HepG2 (cell line): ENCODE measurements around the gene NDUFAF8. TPM values are rescaled to one million over a fixed set of nuclear protein-coding genes. Genes with fewer than 3 reads are reported as not detected.

Experiments
- CEBPB ChIP-seq: IDR thresholded peaks from 2 replicates; pipeline ENCODE4 v1.6.1; 2011; ENCODE audit warnings: low read depth, low read length, improper control_type of control experiment, borderline replicate concordance
- MEF2D ChIP-seq: sonication (generic); formaldehyde crosslinking; IDR thresholded peaks from 2 replicates; pipeline ENCODE4 v1.5.1; 2020; ENCODE audit warnings: mild to moderate bottlenecking, missing genetic modification reagents
- MXD4 ChIP-seq: IDR thresholded peaks from 2 replicates; pipeline ENCODE4 v1.6.1; 2016; ENCODE audit warnings: mild to moderate bottlenecking, missing biosample characterization, missing genetic modification reagents
- RNF2 ChIP-seq: fragments of 450-650 bp; conservative IDR thresholded peaks from 2 replicates; pipeline ENCODE4 v1.6.1; 2016; ENCODE audit warnings: low read depth
- SOX5 ChIP-seq: IDR thresholded peaks from 2 replicates; pipeline ENCODE4 v1.6.1; 2016; ENCODE audit warnings: borderline replicate concordance
- TBP ChIP-seq: sonication (generic); formaldehyde crosslinking; IDR thresholded peaks from 2 replicates; pipeline ENCODE4 v1.5.0; 2020; ENCODE audit warnings: missing genetic modification reagents
- ZNF225 ChIP-seq: sonication (generic); formaldehyde crosslinking; IDR thresholded peaks from 2 replicates; pipeline ENCODE4 v1.4.0; 2020; ENCODE audit warnings: mild to moderate bottlenecking, missing genetic modification reagents
- ZNF552 ChIP-seq: sonication (generic); formaldehyde crosslinking; IDR thresholded peaks from 2 replicates; pipeline ENCODE4 v1.9.0; 2022; ENCODE audit warnings: missing genetic modification reagents, mild to moderate bottlenecking, borderline replicate concordance
- ZNF775 ChIP-seq: sonication (generic); formaldehyde crosslinking; IDR thresholded peaks from 2 replicates; pipeline ENCODE4 v1.4.0; 2020; ENCODE audit warnings: missing genetic modification reagents, mild to moderate bottlenecking, moderate library complexity, borderline replicate concordance
- polyA plus RNA-seq, 8 experiments: library from polyadenylated mRNA; depleted of rRNA in 3 of 8; stranded (reverse) in 7 of 8; unstranded in 1 of 8; fragments of >200 nt; fragmentation: Illumina TruSeq in 4 of 8; extraction: Trizol in 4 of 8; gene quantifications; 2 replicates each; pipeline versions ENCODE4 v1.2.1 to v1.2.3, GENCODE V29; 2011 to 2016; ENCODE audit warnings: low read depth in 4 of 8, missing spikeins in 1 of 8, mixed read lengths in 1 of 8; ENCODE audit not compliant: insufficient read depth in 1 of 8
- total RNA-seq, 5 experiments: library from RNA; depleted of rRNA; stranded (reverse); fragments of >200 nt; fragmentation: Illumina TruSeq; extraction: Trizol; gene quantifications; 2 replicates each; pipeline ENCODE4 v1.2.3, GENCODE V29; 2016; ENCODE audit warnings: low read depth in 1 of 5
- TF ChIP-seq, protein P1 (sequence below): sonication (generic); formaldehyde crosslinking; IDR thresholded peaks from 2 replicates; pipeline ENCODE4 v1.4.0; 2020; ENCODE audit warnings: missing genetic modification reagents; ENCODE audit errors: not compliant biosample characterization
- TF ChIP-seq, protein P2 (sequence below): sonication (generic); formaldehyde crosslinking; IDR thresholded peaks from 2 replicates; pipeline ENCODE4 v1.8.0; 2022; ENCODE audit warnings: low read depth, missing genetic modification reagents
- TF ChIP-seq, protein P3 (sequence below): sonication (generic); formaldehyde crosslinking; IDR thresholded peaks from 2 replicates; pipeline ENCODE4 v1.8.0; 2022; ENCODE audit warnings: mild to moderate bottlenecking, missing genetic modification reagents, moderate library complexity
- TF ChIP-seq, protein P4 (sequence below): sonication (generic); formaldehyde crosslinking; IDR thresholded peaks from 2 replicates; pipeline ENCODE4 v1.5.1; 2020; ENCODE audit warnings: mild to moderate bottlenecking, missing genetic modification reagents, borderline replicate concordance
- TF ChIP-seq, protein P5 (sequence below): conservative IDR thresholded peaks from 2 replicates; pipeline ENCODE4 v1.6.1; 2018; ENCODE audit warnings: missing genetic modification reagents
- TF ChIP-seq, protein P6 (sequence below): sonication (generic); formaldehyde crosslinking; IDR thresholded peaks from 2 replicates; pipeline ENCODE4 v1.5.0; 2020; ENCODE audit warnings: mild to moderate bottlenecking, missing genetic modification reagents

The NDUFAF8 gene
- total and polyA plus RNA-seq, 2 of the 13 experiments (the other 11 are each of a cell fraction or from before 2014, with no cell fraction given): 75.6 to 233 TPM

DNA sequence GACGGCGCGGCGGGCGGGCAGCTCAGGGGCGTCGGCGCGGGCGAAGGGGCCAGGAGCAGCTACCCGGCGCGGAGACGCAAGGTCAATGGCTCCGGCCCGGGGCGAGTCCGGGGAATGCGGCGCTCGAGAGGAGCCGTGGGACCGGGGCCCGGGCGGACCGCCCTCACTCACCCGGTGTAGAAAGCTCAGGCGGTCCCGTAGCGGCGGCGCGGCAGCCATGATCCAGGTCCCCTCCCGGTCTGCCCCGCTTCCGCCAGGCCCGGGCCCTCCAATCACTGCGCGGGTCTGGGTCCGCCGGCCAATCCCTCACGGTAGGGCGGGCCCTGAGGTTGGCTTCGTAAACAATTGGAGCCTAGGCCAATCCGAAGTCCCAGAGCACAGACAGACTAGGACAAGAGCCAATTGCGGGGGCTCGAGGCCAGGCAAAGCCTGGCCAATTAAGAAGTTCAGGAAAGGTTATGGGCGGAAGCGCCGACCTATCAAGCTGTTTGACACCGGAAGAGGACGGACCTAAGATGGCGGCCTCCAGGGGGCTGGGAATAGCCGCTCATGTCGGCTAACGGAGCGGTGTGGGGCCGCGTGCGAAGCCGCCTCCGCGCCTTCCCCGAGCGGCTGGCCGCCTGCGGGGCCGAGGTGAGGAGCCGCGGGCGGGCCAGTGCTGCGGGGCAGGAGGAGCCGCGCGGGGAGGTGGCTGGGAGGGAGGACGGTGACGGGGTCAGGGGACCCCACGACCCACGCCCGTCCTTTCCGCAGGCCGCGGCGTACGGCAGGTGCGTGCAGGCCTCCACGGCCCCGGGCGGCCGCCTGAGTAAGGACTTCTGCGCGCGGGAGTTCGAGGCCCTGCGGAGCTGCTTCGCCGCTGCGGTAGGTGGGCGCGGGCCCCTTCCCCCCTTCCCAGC is at the start of gene NDUFAF8, which contains the start of gene TEPSIN (continued):
- TF ChIP-seq, protein P1, sequence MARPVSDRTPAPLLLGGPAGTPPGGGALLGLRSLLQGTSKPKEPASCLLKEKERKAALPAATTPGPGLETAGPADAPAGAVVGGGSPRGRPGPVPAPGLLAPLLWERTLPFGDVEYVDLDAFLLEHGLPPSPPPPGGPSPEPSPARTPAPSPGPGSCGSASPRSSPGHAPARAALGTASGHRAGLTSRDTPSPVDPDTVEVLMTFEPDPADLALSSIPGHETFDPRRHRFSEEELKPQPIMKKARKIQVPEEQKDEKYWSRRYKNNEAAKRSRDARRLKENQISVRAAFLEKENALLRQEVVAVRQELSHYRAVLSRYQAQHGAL (CRISPR knock-in tag): peak; percentile 54
- TF ChIP-seq, protein P2, sequence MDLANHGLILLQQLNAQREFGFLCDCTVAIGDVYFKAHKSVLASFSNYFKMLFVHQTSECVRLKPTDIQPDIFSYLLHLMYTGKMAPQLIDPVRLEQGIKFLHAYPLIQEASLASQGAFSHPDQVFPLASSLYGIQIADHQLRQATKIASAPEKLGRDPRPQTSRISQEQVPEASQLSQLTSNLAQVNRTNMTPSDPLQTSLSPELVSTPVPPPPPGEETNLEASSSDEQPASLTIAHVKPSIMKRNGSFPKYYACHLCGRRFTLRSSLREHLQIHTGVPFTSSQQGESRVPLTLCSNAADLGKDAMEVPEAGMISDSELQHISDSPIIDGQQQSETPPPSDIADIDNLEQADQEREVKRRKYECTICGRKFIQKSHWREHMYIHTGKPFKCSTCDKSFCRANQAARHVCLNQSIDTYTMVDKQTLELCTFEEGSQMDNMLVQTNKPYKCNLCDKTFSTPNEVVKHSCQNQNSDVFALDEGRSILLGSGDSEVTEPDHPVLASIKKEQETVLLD (CRISPR knock-in tag): peak; percentile 19; the same call in 1 of the 2 replicates
- TF ChIP-seq ZNF552 (CRISPR knock-in tag) (no peak), MEF2D (CRISPR knock-in tag) (peak; percentile 36; the same call in 1 of the 2 replicates), MXD4 (peak; percentile 85; the same call in 1 of the 2 replicates), RNF2 (no peak; the same call in 1 of the 2 replicates), TBP (CRISPR knock-in tag) (no peak), ZNF775 (no peak), ZNF225 (no peak), CEBPB (no peak), SOX5 (no peak)
- TF ChIP-seq, protein P3, sequence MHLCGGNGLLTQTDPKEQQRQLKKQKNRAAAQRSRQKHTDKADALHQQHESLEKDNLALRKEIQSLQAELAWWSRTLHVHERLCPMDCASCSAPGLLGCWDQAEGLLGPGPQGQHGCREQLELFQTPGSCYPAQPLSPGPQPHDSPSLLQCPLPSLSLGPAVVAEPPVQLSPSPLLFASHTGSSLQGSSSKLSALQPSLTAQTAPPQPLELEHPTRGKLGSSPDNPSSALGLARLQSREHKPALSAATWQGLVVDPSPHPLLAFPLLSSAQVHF (CRISPR knock-in tag): no peak
- TF ChIP-seq, protein P4, sequence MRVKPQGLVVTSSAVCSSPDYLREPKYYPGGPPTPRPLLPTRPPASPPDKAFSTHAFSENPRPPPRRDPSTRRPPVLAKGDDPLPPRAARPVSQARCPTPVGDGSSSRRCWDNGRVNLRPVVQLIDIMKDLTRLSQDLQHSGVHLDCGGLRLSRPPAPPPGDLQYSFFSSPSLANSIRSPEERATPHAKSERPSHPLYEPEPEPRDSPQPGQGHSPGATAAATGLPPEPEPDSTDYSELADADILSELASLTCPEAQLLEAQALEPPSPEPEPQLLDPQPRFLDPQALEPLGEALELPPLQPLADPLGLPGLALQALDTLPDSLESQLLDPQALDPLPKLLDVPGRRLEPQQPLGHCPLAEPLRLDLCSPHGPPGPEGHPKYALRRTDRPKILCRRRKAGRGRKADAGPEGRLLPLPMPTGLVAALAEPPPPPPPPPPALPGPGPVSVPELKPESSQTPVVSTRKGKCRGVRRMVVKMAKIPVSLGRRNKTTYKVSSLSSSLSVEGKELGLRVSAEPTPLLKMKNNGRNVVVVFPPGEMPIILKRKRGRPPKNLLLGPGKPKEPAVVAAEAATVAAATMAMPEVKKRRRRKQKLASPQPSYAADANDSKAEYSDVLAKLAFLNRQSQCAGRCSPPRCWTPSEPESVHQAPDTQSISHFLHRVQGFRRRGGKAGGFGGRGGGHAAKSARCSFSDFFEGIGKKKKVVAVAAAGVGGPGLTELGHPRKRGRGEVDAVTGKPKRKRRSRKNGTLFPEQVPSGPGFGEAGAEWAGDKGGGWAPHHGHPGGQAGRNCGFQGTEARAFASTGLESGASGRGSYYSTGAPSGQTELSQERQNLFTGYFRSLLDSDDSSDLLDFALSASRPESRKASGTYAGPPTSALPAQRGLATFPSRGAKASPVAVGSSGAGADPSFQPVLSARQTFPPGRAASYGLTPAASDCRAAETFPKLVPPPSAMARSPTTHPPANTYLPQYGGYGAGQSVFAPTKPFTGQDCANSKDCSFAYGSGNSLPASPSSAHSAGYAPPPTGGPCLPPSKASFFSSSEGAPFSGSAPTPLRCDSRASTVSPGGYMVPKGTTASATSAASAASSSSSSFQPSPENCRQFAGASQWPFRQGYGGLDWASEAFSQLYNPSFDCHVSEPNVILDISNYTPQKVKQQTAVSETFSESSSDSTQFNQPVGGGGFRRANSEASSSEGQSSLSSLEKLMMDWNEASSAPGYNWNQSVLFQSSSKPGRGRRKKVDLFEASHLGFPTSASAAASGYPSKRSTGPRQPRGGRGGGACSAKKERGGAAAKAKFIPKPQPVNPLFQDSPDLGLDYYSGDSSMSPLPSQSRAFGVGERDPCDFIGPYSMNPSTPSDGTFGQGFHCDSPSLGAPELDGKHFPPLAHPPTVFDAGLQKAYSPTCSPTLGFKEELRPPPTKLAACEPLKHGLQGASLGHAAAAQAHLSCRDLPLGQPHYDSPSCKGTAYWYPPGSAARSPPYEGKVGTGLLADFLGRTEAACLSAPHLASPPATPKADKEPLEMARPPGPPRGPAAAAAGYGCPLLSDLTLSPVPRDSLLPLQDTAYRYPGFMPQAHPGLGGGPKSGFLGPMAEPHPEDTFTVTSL: no peak
- TF ChIP-seq, protein P5, sequence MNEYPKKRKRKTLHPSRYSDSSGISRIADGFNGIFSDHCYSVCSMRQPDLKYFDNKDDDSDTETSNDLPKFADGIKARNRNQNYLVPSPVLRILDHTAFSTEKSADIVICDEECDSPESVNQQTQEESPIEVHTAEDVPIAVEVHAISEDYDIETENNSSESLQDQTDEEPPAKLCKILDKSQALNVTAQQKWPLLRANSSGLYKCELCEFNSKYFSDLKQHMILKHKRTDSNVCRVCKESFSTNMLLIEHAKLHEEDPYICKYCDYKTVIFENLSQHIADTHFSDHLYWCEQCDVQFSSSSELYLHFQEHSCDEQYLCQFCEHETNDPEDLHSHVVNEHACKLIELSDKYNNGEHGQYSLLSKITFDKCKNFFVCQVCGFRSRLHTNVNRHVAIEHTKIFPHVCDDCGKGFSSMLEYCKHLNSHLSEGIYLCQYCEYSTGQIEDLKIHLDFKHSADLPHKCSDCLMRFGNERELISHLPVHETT (CRISPR knock-in tag): peak; percentile 26; the same call in 1 of the 2 replicates
- TF ChIP-seq, protein P6, sequence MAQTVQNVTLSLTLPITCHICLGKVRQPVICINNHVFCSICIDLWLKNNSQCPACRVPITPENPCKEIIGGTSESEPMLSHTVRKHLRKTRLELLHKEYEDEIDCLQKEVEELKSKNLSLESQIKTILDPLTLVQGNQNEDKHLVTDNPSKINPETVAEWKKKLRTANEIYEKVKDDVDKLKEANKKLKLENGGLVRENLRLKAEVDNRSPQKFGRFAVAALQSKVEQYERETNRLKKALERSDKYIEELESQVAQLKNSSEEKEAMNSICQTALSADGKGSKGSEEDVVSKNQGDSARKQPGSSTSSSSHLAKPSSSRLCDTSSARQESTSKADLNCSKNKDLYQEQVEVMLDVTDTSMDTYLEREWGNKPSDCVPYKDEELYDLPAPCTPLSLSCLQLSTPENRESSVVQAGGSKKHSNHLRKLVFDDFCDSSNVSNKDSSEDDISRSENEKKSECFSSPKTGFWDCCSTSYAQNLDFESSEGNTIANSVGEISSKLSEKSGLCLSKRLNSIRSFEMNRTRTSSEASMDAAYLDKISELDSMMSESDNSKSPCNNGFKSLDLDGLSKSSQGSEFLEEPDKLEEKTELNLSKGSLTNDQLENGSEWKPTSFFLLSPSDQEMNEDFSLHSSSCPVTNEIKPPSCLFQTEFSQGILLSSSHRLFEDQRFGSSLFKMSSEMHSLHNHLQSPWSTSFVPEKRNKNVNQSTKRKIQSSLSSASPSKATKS: no peak
